HG03066 (cell line): ENCODE measurements around the gene SCD.
"Not testable (repeated sequence)": the region's sequence is repeated elsewhere in the genome, so short reads cannot be mapped to it uniquely, and the experiment has no call there.

Experiments used
- ATAC-seq: cut with Tn5 transposase; IDR thresholded peaks from one replicate; pipeline ENCODE4 v1.9.1; 2021; ENCODE audit warnings: low read depth; ENCODE audit not compliant: unreplicated experiment

The SCD gene

GRCh38 chr10:100346765-100347567 is at the start of gene SCD:
Gene SCD, plus strand, starts transcription at chr10:100347233. Its CDS starts 272 bp downstream, at chr10:100347505.
- ATAC-seq: peak; percentile 91

GRCh38 chr10:100297242-100297641 is 49.8 kb upstream of the SCD start:
- ATAC-seq: no peak

- not testable (repeated sequence) for ATAC-seq
These were observed 45.9 kb upstream of the SCD start for GRCh38 chr10:100301123-100301522.

- no peak for ATAC-seq
These were observed 43.2 kb upstream of the SCD start for GRCh38 chr10:100303724-100304319.

GRCh38 chr10:100304414-100304813 is 42.6 kb upstream of the SCD start:
- no peak for ATAC-seq

GRCh38 chr10:100306861-100307260 is 40.2 kb upstream of the SCD start:
- no peak for ATAC-seq

- ATAC-seq: no peak
These were observed 39.3 kb upstream of the SCD start for GRCh38 chr10:100307684-100308083.

GRCh38 chr10:100311298-100311697 is 35.7 kb upstream of the SCD start:
- no peak for ATAC-seq

- ATAC-seq: no peak
These were observed 31.4 kb upstream of the SCD start for GRCh38 chr10:100315615-100316014.

- no peak for ATAC-seq
These were observed 28.8 kb upstream of the SCD start for GRCh38 chr10:100318207-100318606.

- ATAC-seq: no peak
These were observed 27.2 kb upstream of the SCD start for GRCh38 chr10:100319707-100320402.

GRCh38 chr10:100325158-100325557 is 21.9 kb upstream of the SCD start:
- ATAC-seq: no peak

GRCh38 chr10:100327007-100327717 is 19.9 kb upstream of the SCD start:
- peak; percentile 99 for ATAC-seq

- ATAC-seq: no peak
These were observed 19.4 kb upstream of the SCD start for GRCh38 chr10:100327718-100328009.

GRCh38 chr10:100328198-100328597 is 18.8 kb upstream of the SCD start:
- no peak for ATAC-seq

GRCh38 chr10:100330079-100330478 is 17.0 kb upstream of the SCD start, which contains the start of gene PKD2L1:
Gene PKD2L1, minus strand, starts transcription at chr10:100330228. Its CDS starts 125 bp downstream, at chr10:100330103.
- no peak for ATAC-seq

- no peak for ATAC-seq
These were observed 13.9 kb upstream of the SCD start for GRCh38 chr10:100333106-100333505.

GRCh38 chr10:100333661-100334440 is 13.2 kb upstream of the SCD start:
- no peak for ATAC-seq

GRCh38 chr10:100334762-100335161 is 12.3 kb upstream of the SCD start:
- ATAC-seq: no peak

GRCh38 chr10:100338434-100339036 is 8.5 kb upstream of the SCD start:
- peak; percentile 54 for ATAC-seq
